Lower leg skin (tissue), 4 donors: ENCODE results near the gene GATM. TPM values are rescaled to one million over a fixed set of nuclear protein-coding genes. Genes with fewer than 3 reads are reported as not detected.

ENCODE experiments used
- DNase-seq, 2 donors: peaks; one replicate each; pipeline ENCODE4 v3.0.0-alpha.2; 2019; ENCODE audit warnings: low spot score in 2 of 2
- H3K4me3 ChIP-seq: fragments of 200-600 bp; sonication (generic); 2 replicates; pipeline ENCODE4 v1.5.1; 2017; ENCODE audit warnings: mild to moderate bottlenecking, low read depth; ENCODE audit not compliant: poor library complexity, severe bottlenecking
- CTCF ChIP-seq, 3 donors: fragments of 450-650 bp; IDR thresholded peaks; one replicate each; pipeline ENCODE4 v1.5.1; 2016; ENCODE audit warnings: antibody characterized with exemption in 3 of 3, mild to moderate bottlenecking in 3 of 3, moderate library complexity in 2 of 3
- POLR2A ChIP-seq, 2 donors: fragments of 450-650 bp; IDR thresholded peaks; one replicate each; pipeline ENCODE4 v1.6.1; 2016 to 2017; ENCODE audit warnings: antibody characterized with exemption in 2 of 2, mild to moderate bottlenecking in 1 of 2, moderate library complexity in 1 of 2
- WGBS, 2 donors: methylation state at CpG; one replicate each; pipeline ENCODE4 v1.1.5; 2018; 5-methylcytosine and 5-hydroxymethylcytosine counted together
- intact Hi-C: fragments of 100-400 bp; cut with DNase I; formaldehyde crosslinking; loops from one replicate; pipeline ENCODE4 v1.15.0; 2023; ENCODE audit warnings: low total_unique reads
- total RNA-seq, 4 donors: library from RNA; depleted of rRNA; stranded (reverse); fragments of >200 nt; gene quantifications; one replicate each; pipeline ENCODE4 v1.1.0, GENCODE V29; 2016

The GATM gene
- total RNA-seq, 4 donors from 2014 or later: 120 to 178 (median 159) TPM

GRCh38 chr15:45386420-45386819, 8.1 kb upstream of the GATM start:
- WGBS, 2 donors: 36% methylated on average over 5 of the region's 5 CpGs

GRCh38 chr15:45385590-45385989, 7.2 kb upstream of the GATM start:
- intact Hi-C loops: no loop called here
- DNase-seq: no peak
- no peak for TF ChIP-seq CTCF (IDR thresholded peaks at IDR 0.05)
- WGBS, 2 donors: 66 to 75% methylated on average over 1 of the region's 1 CpG
- no peak overlapping the region for H3K4me3 ChIP-seq

More at GRCh38 chr15:45386420-45386819, 8.1 kb upstream of the GATM start:
- TF ChIP-seq POLR2A (IDR thresholded peaks at IDR 0.05) (no peak), CTCF (IDR thresholded peaks at IDR 0.05) (no peak)
- intact Hi-C loops: no loop called here
- H3K4me3 ChIP-seq: no peak overlapping the region
- DNase-seq: no peak

- no peak for DNase-seq
- 79 to 92% methylated on average over 2 of the region's 2 CpGs for WGBS, 2 donors
- intact Hi-C loops: no loop called here
- H3K4me3 ChIP-seq: no peak overlapping the region
- TF ChIP-seq CTCF (IDR thresholded peaks at IDR 0.05) (no peak), POLR2A (IDR thresholded peaks at IDR 0.05) (no peak)
Measured at GRCh38 chr15:45384700-45385099, 6.4 kb upstream of the GATM start.

- TF ChIP-seq CTCF (IDR thresholded peaks at IDR 0.05): no peak
- no peak for TF ChIP-seq POLR2A (IDR thresholded peaks at IDR 0.05)
- peak overlapping the region; percentile 55 for H3K4me3 ChIP-seq
- DNase-seq: no peak
- intact Hi-C loops: no loop called here
- 20 to 30% methylated on average over 11 of the region's 11 CpGs for WGBS, 2 donors
Measured at GRCh38 chr15:45378913-45379262, 544 bp upstream of the GATM start.

- intact Hi-C loops: no loop called here
- TF ChIP-seq CTCF (IDR thresholded peaks at IDR 0.05) (no peak), POLR2A (IDR thresholded peaks at IDR 0.05) (no peak)
- peak overlapping the region; percentile 55 for H3K4me3 ChIP-seq
- DNase-seq: peak; percentile 38 to 88
- WGBS, 2 donors: 0 to 1% methylated on average over 30 to 32 of the region's 32 CpGs
Measured at GRCh38 chr15:45377609-45378148, 665 bp downstream of the GATM start.

GRCh38 chr15:45376967-45377608, 1.3 kb downstream of the GATM start:
- no peak overlapping the region for H3K4me3 ChIP-seq
- no peak for DNase-seq
- 40 to 48% methylated on average over 5 of the region's 5 CpGs for WGBS, 2 donors
- no peak for TF ChIP-seq POLR2A (IDR thresholded peaks at IDR 0.05)
- no peak for TF ChIP-seq CTCF (IDR thresholded peaks at IDR 0.05)
- intact Hi-C loops: no loop called here
